CD4-positive, alpha-beta T cell (primary cell): ENCODE measurements around the gene ST3GAL3. TPM values are rescaled to one million over a fixed set of nuclear protein-coding genes. Genes with fewer than 3 reads are reported as not detected.

Source experiments
- ATAC-seq: fragments of 200-7000 bp; cut with Tn5 transposase; one replicate; pipeline ENCODE4 v1.10.0; 2022; ENCODE audit warnings: mild to moderate bottlenecking; ENCODE audit not compliant: poor library complexity
- CTCF ChIA-PET: fragments of 350-600 bp; sonication (Branson Sonifier 250); formaldehyde crosslinking; loops from one replicate; lab custom pipeline; 2021; ENCODE audit warnings: antibody characterized with exemption, inconsistent platforms; lab: Charles Lee
- POLR2A ChIA-PET: fragments of 350-600 bp; sonication (Branson Sonifier 250); formaldehyde crosslinking; loops from one replicate; lab custom pipeline; 2021; ENCODE audit warnings: antibody characterized with exemption, inconsistent platforms; lab: Charles Lee
- DNase-seq, 14 experiments: peaks; one replicate each; pipeline ENCODE4 v3.0.0-alpha.2; 2013 to 2020; ENCODE audit warnings: mixed read lengths in 2 of 14
- H3K27ac ChIP-seq, 2 donors: one replicate each; pipeline versions ENCODE4 v1.5.1 to v1.7.0; 2013; ENCODE audit warnings: low read length in 2 of 2, low read depth in 1 of 2, mild to moderate bottlenecking in 1 of 2
- H3K27me3 ChIP-seq, 2 experiments: 1 replicate in 1 of 2; 2 replicates in 1 of 2; pipeline versions ENCODE4 v1.6.1 to v1.7.0; 2013; ENCODE audit warnings: low read length in 2 of 2, control low read depth in 1 of 2, mild to moderate bottlenecking in 1 of 2, moderate library complexity in 1 of 2; ENCODE audit not compliant: insufficient read depth in 2 of 2, control insufficient read depth in 1 of 2
- H3K36me3 ChIP-seq: one replicate; pipeline ENCODE4 v1.6.1; 2013; ENCODE audit warnings: low read length, control low read depth; ENCODE audit not compliant: insufficient read depth
- H3K4me1 ChIP-seq: one replicate; pipeline ENCODE4 v1.6.1; 2013; ENCODE audit warnings: low read length, control low read depth; ENCODE audit not compliant: insufficient read depth
- H3K4me3 ChIP-seq: one replicate; pipeline ENCODE4 v1.5.1; 2013; ENCODE audit warnings: mild to moderate bottlenecking, low read length, moderate library complexity
- H3K9me3 ChIP-seq, 2 experiments: 1 replicate in 1 of 2; 2 replicates in 1 of 2; pipeline versions ENCODE4 v1.6.1 to v1.7.0; 2013; ENCODE audit warnings: low read length in 2 of 2, mild to moderate bottlenecking in 2 of 2, control low read depth in 1 of 2, moderate library complexity in 1 of 2; ENCODE audit not compliant: control insufficient read depth in 1 of 2, insufficient read depth in 1 of 2
- H3K27ac Mint-ChIP-seq: one replicate; pipeline ENCODE4 v1.8.0; 2020; ENCODE audit warnings: mixed read lengths
- H3K27me3 Mint-ChIP-seq: one replicate; pipeline ENCODE4 v1.8.0; 2021; ENCODE audit warnings: mixed read lengths
- H3K36me3 Mint-ChIP-seq: one replicate; pipeline ENCODE4 v1.8.0; 2021; ENCODE audit warnings: low read depth, mixed read lengths
- H3K4me1 Mint-ChIP-seq: one replicate; pipeline ENCODE4 v1.8.0; 2021; ENCODE audit warnings: low read depth, mixed read lengths
- H3K4me3 Mint-ChIP-seq: one replicate; pipeline ENCODE4 v1.8.0; 2020; ENCODE audit warnings: mild to moderate bottlenecking, mixed read lengths
- H3K9me3 Mint-ChIP-seq: one replicate; pipeline ENCODE4 v1.8.0; 2020; ENCODE audit warnings: mixed read lengths
- CTCF ChIP-seq: fragments of 200-600 bp; IDR thresholded peaks from one replicate; pipeline ENCODE4 v1.8.0; 2022; ENCODE audit warnings: antibody characterized with exemption, mild to moderate bottlenecking
- intact Hi-C, 2 experiments: fragments of 100-400 bp; cut with DNase I in 1 of 2; cut with micrococcal nuclease in 1 of 2; formaldehyde crosslinking; loops; one replicate each; pipeline versions ENCODE4 v1.15.1 to v1.9.0; 2023 to 2025; cut with DNase I, micrococcal nuclease
- total RNA-seq, 174 experiments: library from RNA in 2 of 174; stranded (reverse) in 2 of 174; gene quantifications; one replicate each; pipeline ENCODE4 v1.2.3 and lab custom pipeline; 2021 to 2026

Gene ST3GAL3
- total RNA-seq, 2 experiments from 2014 or later, result 17.6 to 20.5 TPM

GRCh38 chr1:43703836-43704235, 3.5 kb upstream of the ST3GAL3 start:
- H3K4me3 ChIP-seq, result no peak overlapping the region
- no peak overlapping the region for H3K27ac ChIP-seq
- peaks cover 54% of the 10 kb centered on the region for H3K36me3 ChIP-seq
- CTCF ChIA-PET, result no interaction called here
- peaks cover 58% of the 10 kb centered on the region for H3K36me3 Mint-ChIP-seq
- TF ChIP-seq CTCF, result no peak
- no peaks in the 10 kb centered on the region for H3K27me3 ChIP-seq
- intact Hi-C loops, result loop anchor here in 1 of 2 experiments (10.0 kb wide), 1 partner anchor 1881 kb away; the partner anchor contains the start of gene NASP
- ATAC-seq, result no peak
- DNase-seq, result no peak
- H3K4me3 Mint-ChIP-seq, result no peak overlapping the region
- no peak overlapping the region for H3K27ac Mint-ChIP-seq
- no peaks in the 10 kb centered on the region for H3K27me3 Mint-ChIP-seq
- H3K9me3 ChIP-seq, result no peaks in the 10 kb centered on the region
- no peaks in the 10 kb centered on the region for H3K9me3 Mint-ChIP-seq
- H3K4me1 ChIP-seq, result peaks cover 19% of the 10 kb centered on the region
- POLR2A ChIA-PET, result no interaction called here
- H3K4me1 Mint-ChIP-seq, result peaks cover 25% of the 10 kb centered on the region

GRCh38 chr1:43704838-43705237, 2.5 kb upstream of the ST3GAL3 start:
- Histone ChIP-seq H3K4me1 (peaks cover 19% of the 10 kb centered on the region), H3K27ac (no peak overlapping the region), H3K27me3 (no peaks in the 10 kb centered on the region), H3K4me3 (no peak overlapping the region), H3K36me3 (peaks cover 46% of the 10 kb centered on the region), H3K9me3 (no peaks in the 10 kb centered on the region)
- DNase-seq, result peak in 1 of 14 experiments; percentile 8
- Mint-ChIP-seq H3K27me3 (no peaks in the 10 kb centered on the region), H3K4me3 (peak overlapping the region; percentile 51), H3K9me3 (no peaks in the 10 kb centered on the region), H3K4me1 (peaks cover 28% of the 10 kb centered on the region), H3K36me3 (peaks cover 59% of the 10 kb centered on the region), H3K27ac (no peak overlapping the region)
- intact Hi-C loops, result loop anchor here in 1 of 2 experiments (5.0 to 10.0 kb wide), 2 partner anchors 242 to 1880 kb away; partner anchors contain the start of genes IPO13 and NASP
- no peak for ATAC-seq
- ChIA-PET CTCF (no interaction called here), POLR2A (no interaction called here)
- TF ChIP-seq CTCF, result no peak

- peaks cover 19% of the 10 kb centered on the region for H3K4me1 ChIP-seq
- H3K9me3 Mint-ChIP-seq, result no peaks in the 10 kb centered on the region
- H3K27me3 Mint-ChIP-seq, result no peaks in the 10 kb centered on the region
- H3K4me1 Mint-ChIP-seq, result peaks cover 28% of the 10 kb centered on the region
- ATAC-seq, result no peak
- H3K27me3 ChIP-seq, result no peaks in the 10 kb centered on the region
- no peak for DNase-seq
- H3K36me3 Mint-ChIP-seq, result peaks cover 56% of the 10 kb centered on the region
- POLR2A ChIA-PET, result no interaction called here
- no peaks in the 10 kb centered on the region for H3K9me3 ChIP-seq
- intact Hi-C loops, result loop anchor here in 1 of 2 experiments (5.0 to 10.0 kb wide), 2 partner anchors 242 to 1879 kb away; partner anchors contain the start of genes IPO13 and NASP
- peak overlapping the region; percentile 91 for H3K4me3 Mint-ChIP-seq
- peaks cover 41% of the 10 kb centered on the region for H3K36me3 ChIP-seq
- no peak overlapping the region for H3K4me3 ChIP-seq
- CTCF ChIA-PET, result no interaction called here
- H3K27ac ChIP-seq, result no peak overlapping the region
- TF ChIP-seq CTCF, result no peak
- H3K27ac Mint-ChIP-seq, result peak overlapping the region; percentile 30
Measured at GRCh38 chr1:43705334-43705733, 2.0 kb upstream of the ST3GAL3 start.
